HG02610 (cell line): Measurements from ENCODE around the gene RMP24.
A peak's percentile ranks its signal among the peaks of the same experiment; 100 is the strongest.

ENCODE experiments used
- ATAC-seq: cut with Tn5 transposase; IDR thresholded peaks from one replicate; pipeline ENCODE4 v1.9.1; 2021; ENCODE audit warnings: mild to moderate bottlenecking, moderate library complexity; ENCODE audit not compliant: unreplicated experiment

The RMP24 gene

DNA sequence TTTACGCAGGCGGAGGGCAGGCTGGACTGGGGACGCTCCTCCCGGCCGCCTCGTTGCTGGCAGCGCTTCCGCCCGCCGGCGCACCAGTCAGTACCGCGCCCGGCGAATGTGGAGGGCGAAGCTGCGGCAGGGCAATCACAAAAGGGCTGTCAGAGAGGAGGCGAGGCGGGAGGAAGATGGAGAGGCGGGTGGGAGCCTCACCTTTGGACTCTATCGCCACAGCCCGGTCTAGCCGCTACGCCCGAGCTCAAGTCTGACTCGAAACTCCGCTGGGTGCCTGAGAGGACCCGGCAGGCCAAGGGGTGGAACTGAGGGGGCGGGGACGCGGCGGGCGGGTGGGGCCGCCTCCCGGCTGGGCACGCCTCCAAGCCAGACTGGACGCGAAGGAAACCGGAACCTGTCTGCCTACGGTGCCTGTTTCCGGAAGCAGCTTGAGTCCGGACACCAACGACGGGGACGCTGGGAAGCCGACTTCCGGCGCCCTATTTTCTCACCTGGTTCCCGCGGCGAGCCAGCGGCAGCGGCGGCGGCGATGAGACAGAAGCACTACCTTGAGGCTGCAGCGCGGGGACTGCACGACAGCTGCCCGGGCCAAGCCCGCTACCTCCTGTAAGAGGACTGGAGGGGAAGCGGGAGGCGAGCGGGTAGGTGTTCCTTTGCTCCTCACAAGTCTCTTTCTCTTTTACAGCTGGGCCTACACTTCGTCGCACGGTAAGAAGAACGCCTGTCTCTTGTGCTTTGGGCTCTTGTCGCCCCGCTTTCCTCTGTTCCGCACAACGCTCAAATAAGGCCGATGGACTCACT lies at the start of gene RMP24:
TSS of gene RMP24 (plus strand) at position 483 of the 804 bp plus-strand sequence.
- peak; percentile 94 for ATAC-seq

DNA sequence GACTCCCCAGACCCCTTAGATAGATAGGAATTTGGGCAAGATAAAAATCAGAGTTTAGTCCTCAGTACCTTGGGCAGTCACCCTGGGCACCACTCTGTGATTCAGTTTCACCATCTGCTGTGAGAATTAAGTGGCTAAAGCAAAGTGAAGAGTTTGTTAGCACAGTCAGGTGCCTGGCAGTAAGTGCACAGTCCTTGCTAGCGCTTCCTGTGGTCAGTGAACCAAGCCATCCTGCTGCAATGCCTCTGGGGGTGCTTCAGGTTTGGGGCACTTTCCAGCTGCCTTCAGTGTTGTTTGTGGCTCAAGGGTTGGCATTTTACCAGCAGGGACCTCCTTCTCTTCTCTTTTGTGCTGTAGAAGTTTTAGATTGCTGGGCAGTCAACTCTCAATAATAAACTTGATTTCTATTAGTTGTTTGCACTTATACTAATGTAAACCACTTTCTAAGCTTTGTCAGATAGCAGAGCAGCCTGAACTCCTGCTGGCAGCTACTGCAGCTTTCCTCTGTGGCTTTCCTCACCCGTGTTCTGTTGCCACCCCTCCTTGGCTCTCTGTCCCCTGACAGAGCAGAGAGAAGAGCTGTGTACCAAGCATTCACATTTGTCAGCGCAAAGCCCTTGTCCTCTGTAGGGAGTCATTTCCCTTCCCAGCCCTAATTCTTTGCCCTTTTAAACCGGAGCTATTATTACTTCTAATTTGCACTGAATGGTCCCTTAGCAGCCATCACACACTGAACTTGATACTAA lies 48.4 kb upstream of the RMP24 start:
- ATAC-seq = no peak

DNA sequence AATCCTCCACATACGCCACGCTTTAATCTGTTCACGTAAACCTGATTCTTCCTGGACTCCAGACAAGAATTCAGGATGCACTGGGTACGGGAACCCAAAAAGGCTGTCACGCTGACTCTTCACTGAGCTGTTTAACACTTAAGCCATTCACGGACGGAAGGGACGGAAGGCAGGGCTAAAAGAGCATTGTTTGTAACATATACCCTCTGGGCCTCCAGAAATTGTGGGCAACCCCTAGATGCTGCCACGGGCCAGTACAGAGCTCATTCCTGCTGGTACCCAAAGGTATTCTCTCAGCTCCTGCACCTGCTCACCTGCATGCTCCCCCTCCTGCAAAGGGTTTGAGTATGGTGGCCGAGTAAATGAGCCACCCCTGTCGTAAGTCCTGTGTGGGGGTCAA lies 45.6 kb upstream of the RMP24 start:
- ATAC-seq = no peak

DNA sequence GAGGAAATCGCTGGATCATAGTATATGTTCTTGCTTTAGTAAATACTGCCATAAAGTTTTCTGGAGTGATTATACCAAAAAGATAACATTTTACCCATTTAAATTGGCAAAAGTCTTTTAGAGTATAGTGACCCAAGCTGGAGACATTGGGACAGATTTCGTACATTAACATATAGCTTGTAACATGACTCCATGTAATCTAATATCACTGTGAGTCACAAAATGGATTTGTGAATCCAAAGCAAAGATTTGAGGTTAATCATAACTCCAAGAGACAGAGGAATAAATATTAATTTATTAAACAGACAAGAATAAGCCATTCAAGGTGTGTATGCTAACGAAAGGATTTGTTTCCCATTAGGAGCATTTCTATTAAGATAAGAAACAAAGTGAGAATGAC lies 45.0 kb upstream of the RMP24 start:
- ATAC-seq = no peak

GRCh38 chr18:35933982-35934381 lies 38.5 kb upstream of the RMP24 start:
- ATAC-seq = no peak

DNA sequence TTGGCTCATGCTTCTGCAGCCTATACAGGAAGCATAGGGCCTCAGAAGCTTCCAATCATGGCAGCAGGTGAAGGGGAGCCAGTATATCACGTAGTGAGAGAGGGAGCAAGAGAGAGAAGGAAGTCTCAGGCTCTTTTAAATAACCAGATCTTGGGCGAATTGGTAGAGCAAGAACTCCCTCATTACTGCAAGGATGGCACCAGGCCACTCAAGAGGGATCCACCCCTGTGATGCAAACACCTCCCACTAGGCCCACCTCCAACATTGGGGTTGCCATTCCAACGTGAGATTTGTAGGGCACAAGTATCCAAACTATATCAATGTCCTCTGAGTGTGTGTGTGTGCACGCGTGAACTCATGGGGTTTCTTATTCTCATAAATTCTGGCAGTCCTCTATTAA lies 37.6 kb upstream of the RMP24 start:
- no peak for ATAC-seq

GRCh38 chr18:35935805-35936204 lies 36.7 kb upstream of the RMP24 start:
- no peak for ATAC-seq

GRCh38 chr18:35936951-35937350 lies 35.5 kb upstream of the RMP24 start:
- ATAC-seq = no peak

- ATAC-seq = peak; percentile 45
These were observed 34.3 kb upstream of the RMP24 start for GRCh38 chr18:35938158-35938557.

- ATAC-seq = peak; percentile 79
These were observed 33.9 kb upstream of the RMP24 start for GRCh38 chr18:35938562-35938961.

DNA sequence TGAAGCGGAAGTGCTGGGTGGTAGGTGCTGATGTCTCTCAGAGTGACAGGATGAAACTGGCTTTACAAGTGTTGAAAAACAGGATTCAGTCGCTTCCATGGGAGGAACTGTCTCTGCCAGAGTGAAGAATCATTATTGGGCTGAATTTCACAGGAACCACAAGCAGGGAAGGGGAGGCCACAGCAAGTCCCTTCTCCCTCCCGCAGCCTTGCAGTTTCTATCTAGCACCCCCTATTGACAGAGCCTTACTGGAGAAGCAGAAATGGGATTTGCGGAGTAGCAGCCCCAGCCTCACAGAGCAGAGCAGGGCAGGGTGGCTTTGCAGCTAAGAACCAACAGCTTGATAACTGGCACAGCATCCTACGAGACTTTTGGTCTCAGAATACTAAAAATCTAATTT lies 33.3 kb upstream of the RMP24 start:
- ATAC-seq = no peak

- no peak for ATAC-seq
These were observed 31.2 kb upstream of the RMP24 start for GRCh38 chr18:35941299-35941698.

DNA sequence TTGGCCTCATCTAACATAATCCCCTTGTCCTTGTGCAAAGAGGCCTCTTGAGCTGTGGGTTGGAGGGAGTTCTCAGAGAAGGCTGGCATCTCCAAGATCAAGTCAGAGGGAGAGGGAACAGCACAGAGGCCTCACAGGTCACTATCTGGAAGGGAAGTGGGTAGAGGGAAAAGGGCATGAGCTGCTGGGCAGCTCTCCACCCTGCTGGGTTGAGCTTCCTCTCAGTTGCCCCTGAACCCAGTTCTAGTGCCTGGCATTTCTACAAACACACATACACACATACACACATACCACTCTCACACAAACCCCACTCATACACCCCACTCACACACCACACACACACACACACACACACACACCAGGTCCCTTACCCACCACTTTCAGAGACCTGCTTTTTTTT lies 30.3 kb upstream of the RMP24 start:
- no peak for ATAC-seq

DNA sequence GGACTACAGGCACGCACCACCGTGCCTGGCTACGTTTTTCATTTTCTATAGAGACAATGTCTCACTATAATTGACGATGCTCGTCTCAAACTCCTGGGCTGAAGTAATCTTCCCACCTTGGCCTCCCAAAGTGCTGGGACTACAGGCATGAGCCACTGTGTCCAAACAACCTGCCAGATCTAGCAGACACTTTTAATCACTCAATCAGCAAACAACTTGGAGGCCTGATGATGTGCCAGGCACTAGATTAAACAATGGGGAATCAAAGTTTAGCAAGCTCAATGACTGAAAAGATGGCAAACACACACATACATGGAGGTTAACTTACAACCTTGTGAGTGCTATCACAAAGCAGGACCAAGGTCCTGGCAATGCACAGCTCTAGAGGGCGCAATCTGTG lies 29.8 kb upstream of the RMP24 start:
- no peak for ATAC-seq

GRCh38 chr18:35948080-35948479 lies 24.4 kb upstream of the RMP24 start:
- no peak for ATAC-seq

GRCh38 chr18:35949090-35949489 lies 23.4 kb upstream of the RMP24 start:
- no peak for ATAC-seq

DNA sequence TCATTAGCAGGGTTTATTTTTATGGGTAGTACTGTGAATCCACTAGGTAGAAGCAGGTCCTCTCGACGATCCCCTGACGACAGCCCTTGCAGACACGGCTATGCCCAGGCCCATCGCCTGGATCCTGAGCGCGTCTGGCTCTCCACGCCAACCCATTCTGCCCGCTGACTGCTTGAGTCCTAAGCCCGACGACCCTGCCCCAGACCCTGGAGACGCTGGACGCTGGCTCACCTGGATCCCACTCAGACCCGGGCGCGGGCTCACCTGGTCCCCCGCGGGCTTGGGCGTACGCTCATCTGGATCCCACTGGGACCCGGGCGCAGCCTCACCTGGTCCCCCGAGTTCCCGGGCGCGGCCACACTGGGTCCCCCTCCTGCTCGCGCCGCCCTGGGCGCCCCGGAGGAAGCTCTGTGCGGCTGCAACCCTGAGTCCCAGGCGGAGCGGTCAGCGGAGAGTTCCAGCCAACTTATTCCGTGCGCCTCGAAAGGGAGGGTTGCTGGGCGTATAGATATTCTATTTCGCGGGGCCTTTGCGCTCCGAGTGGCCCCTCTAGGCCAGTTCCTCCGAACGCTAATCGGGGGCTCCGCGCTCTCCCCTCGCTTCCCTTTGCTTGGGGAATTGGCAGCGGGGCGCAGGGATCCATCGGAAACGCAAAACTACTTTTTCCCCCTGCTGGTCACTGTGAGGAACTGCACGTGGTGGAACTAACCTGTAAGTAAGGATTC lies 22.4 kb upstream of the RMP24 start:
- ATAC-seq = peak; percentile 64

DNA sequence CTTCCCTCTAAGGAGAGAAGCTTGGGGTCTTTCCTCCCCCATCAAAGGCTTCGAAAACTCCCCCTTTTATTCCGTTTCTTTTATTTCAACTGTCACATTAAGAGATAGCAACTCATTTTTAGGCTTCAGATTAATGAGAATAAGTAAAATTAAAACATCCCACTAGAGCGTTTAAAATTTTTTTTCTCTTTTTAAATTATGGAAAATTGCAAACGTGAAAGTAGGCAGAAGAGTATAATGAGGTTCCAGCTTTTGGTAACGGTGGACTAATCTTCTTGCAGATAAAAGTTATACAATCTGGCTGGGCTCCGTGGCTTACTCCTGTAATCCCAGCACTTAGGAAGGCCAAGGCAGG lies 21.9 kb upstream of the RMP24 start:
- no peak for ATAC-seq

GRCh38 chr18:35953688-35954087 lies 18.8 kb upstream of the RMP24 start:
- ATAC-seq = peak; percentile 86

- ATAC-seq = no peak
These were observed 16.3 kb upstream of the RMP24 start for GRCh38 chr18:35956226-35956625.

GRCh38 chr18:35962320-35962719 lies 10.2 kb upstream of the RMP24 start:
- ATAC-seq = no peak

DNA sequence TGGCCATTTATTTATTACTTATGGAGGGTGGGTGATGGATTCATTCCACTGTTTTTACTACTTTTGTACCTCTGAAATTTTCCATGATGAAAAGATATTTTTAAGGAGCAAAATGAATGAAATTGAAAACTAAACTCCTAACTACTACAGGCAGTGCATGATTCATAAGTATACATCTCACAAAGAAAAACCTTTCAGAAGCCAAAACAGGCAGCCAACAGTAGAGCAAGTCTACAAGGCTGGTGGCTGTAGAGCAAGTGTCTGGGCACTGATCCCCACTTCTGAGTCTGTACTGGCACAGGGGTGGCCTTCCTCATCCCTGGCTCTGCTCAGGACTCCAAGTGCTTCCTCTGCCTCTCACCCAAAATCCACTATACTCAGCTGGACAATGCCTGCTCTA lies 8.2 kb upstream of the RMP24 start:
- ATAC-seq = no peak
